H9 (cell line): Measurements from ENCODE around the gene RUNX1. TPM values are rescaled to one million over a fixed set of nuclear protein-coding genes. Genes with fewer than 3 reads are reported as not detected.

Experiments used
- DNase-seq: peaks from one replicate; pipeline ENCODE4 v3.0.0-alpha.2; 2017
- H2AFZ ChIP-seq: one replicate; pipeline ENCODE4 v1.6.1; 2013; ENCODE audit warnings: mild to moderate bottlenecking, low read length, control low read depth, moderate library complexity
- H2AK5ac ChIP-seq: 2 replicates; pipeline ENCODE4 v1.6.1; 2013; ENCODE audit warnings: low read length, control low read depth, mixed read lengths; ENCODE audit not compliant: insufficient read length
- H2BK120ac ChIP-seq: one replicate; pipeline ENCODE4 v1.6.1; 2013; ENCODE audit warnings: low read depth, mild to moderate bottlenecking, low read length, control low read depth, inconsistent platforms; ENCODE audit not compliant: poor library complexity, severe bottlenecking
- H2BK12ac ChIP-seq: 2 replicates; pipeline ENCODE4 v1.6.1; 2013; ENCODE audit warnings: low read length, control low read depth, mixed read lengths, low read depth; ENCODE audit not compliant: insufficient read length
- H2BK15ac ChIP-seq: 2 replicates; pipeline ENCODE4 v1.6.1; 2013; ENCODE audit warnings: low read depth, low read length, control low read depth
- H2BK20ac ChIP-seq: one replicate; pipeline ENCODE4 v1.6.1; 2013; ENCODE audit warnings: low read depth, mild to moderate bottlenecking, low read length, control low read depth, inconsistent platforms; ENCODE audit not compliant: poor library complexity, severe bottlenecking
- H2BK5ac ChIP-seq: 2 replicates; pipeline ENCODE4 v1.6.1; 2013; ENCODE audit warnings: low read length, control low read depth, mixed read lengths; ENCODE audit not compliant: insufficient read length
- H3K14ac ChIP-seq: 2 replicates; pipeline ENCODE4 v1.6.1; 2013; ENCODE audit warnings: low read length, control low read depth; ENCODE audit not compliant: insufficient read depth
- H3K18ac ChIP-seq: 2 replicates; pipeline ENCODE4 v1.6.1; 2013; ENCODE audit warnings: low read depth, mild to moderate bottlenecking, mixed read lengths, low read length, control low read depth; ENCODE audit not compliant: insufficient read length
- H3K23ac ChIP-seq: 2 replicates; pipeline ENCODE4 v1.6.1; 2013; ENCODE audit warnings: low read length, control low read depth, mixed read lengths, low read depth; ENCODE audit not compliant: insufficient read length
- H3K23me2 ChIP-seq: 2 replicates; pipeline ENCODE4 v1.6.1; 2013; ENCODE audit warnings: low read depth, mild to moderate bottlenecking, mixed read lengths, low read length, control low read depth; ENCODE audit not compliant: insufficient read length, poor library complexity, severe bottlenecking
- H3K27ac ChIP-seq: 2 replicates; pipeline ENCODE4 v1.5.1; 2013; ENCODE audit warnings: low read length, control low read depth, mixed read lengths, low read depth; ENCODE audit not compliant: insufficient read length
- H3K27me3 ChIP-seq: 2 replicates; pipeline ENCODE4 v1.6.1; 2013; ENCODE audit warnings: low read length, control low read depth, inconsistent platforms; ENCODE audit not compliant: insufficient read depth
- H3K4ac ChIP-seq: 2 replicates; pipeline ENCODE4 v1.6.1; 2013; ENCODE audit warnings: low read depth, mild to moderate bottlenecking, control low read depth, inconsistent platforms, low read length, moderate library complexity
- H3K4me1 ChIP-seq: 2 replicates; pipeline ENCODE4 v1.6.1; 2013; ENCODE audit warnings: low read length, control low read depth, inconsistent platforms; ENCODE audit not compliant: insufficient read depth
- H3K4me2 ChIP-seq: 2 replicates; pipeline ENCODE4 v1.6.1; 2013; ENCODE audit warnings: low read length, control low read depth, mixed read lengths; ENCODE audit not compliant: insufficient read length, insufficient read depth
- H3K56ac ChIP-seq: 2 replicates; pipeline ENCODE4 v1.6.1; 2013; ENCODE audit warnings: low read depth, mild to moderate bottlenecking, mixed read lengths, low read length, control low read depth; ENCODE audit not compliant: insufficient read length
- H3K79me1 ChIP-seq: 2 replicates; pipeline ENCODE4 v1.6.1; 2013; ENCODE audit warnings: low read depth, mild to moderate bottlenecking, moderate library complexity, low read length, control low read depth, inconsistent platforms; ENCODE audit not compliant: insufficient read depth, poor library complexity, severe bottlenecking
- H3K79me2 ChIP-seq: 2 replicates; pipeline ENCODE4 v1.6.1; 2013; ENCODE audit warnings: low read length, control low read depth, inconsistent platforms; ENCODE audit not compliant: insufficient read depth
- H3K9ac ChIP-seq: 2 replicates; pipeline ENCODE4 v1.6.1; 2013; ENCODE audit warnings: low read length, control low read depth, mixed read lengths; ENCODE audit not compliant: insufficient read length; ENCODE audit errors: extremely low read depth
- H3K9me3 ChIP-seq: one replicate; pipeline ENCODE4 v1.6.1; 2013; ENCODE audit warnings: low read depth, low read length, inconsistent platforms; ENCODE audit not compliant: control insufficient read depth
- H3T11ph ChIP-seq: one replicate; pipeline ENCODE4 v1.6.1; 2013; ENCODE audit warnings: mild to moderate bottlenecking, low read length, control low read depth, inconsistent platforms
- H4K20me1 ChIP-seq: one replicate; pipeline ENCODE4 v1.6.1; 2013; ENCODE audit not compliant: control insufficient read depth, insufficient read length, insufficient read depth
- H4K5ac ChIP-seq: 2 replicates; pipeline ENCODE4 v1.6.1; 2013; ENCODE audit warnings: low read depth, mild to moderate bottlenecking, mixed read lengths, low read length, control low read depth; ENCODE audit not compliant: insufficient read length
- H4K8ac ChIP-seq: replicated peaks from 2 replicates; pipeline ENCODE4 v1.6.1; 2013; ENCODE audit warnings: low read length, control low read depth, mixed read lengths, low read depth; ENCODE audit not compliant: insufficient read length
- H4K91ac ChIP-seq: 2 replicates; pipeline ENCODE4 v1.6.1; 2013; ENCODE audit warnings: low read depth, mild to moderate bottlenecking, moderate library complexity, mixed read lengths, low read length, control low read depth; ENCODE audit not compliant: insufficient read length
- H3K27ac Mint-ChIP-seq, 3 experiments: 2 replicates in 2 of 3; 3 replicates in 1 of 3; pipeline ENCODE4 v1.8.0; 2020 to 2021; ENCODE audit warnings: mixed read lengths in 3 of 3, mild to moderate bottlenecking in 1 of 3, moderate library complexity in 1 of 3
- H3K27me3 Mint-ChIP-seq: 2 replicates; pipeline ENCODE4 v1.8.0; 2021; ENCODE audit warnings: low read depth, mild to moderate bottlenecking, moderate library complexity, mixed read lengths
- H3K36me3 Mint-ChIP-seq, 3 experiments: 2 replicates in 2 of 3; 3 replicates in 1 of 3; pipeline ENCODE4 v1.8.0; 2020 to 2021; ENCODE audit warnings: low read depth in 3 of 3, mixed read lengths in 3 of 3; ENCODE audit not compliant: insufficient read depth in 1 of 3
- H3K4me1 Mint-ChIP-seq, 2 experiments: 2 replicates each; pipeline ENCODE4 v1.8.0; 2020; ENCODE audit warnings: mixed read lengths in 2 of 2
- H3K4me3 Mint-ChIP-seq, 2 experiments: 2 replicates in 1 of 2; 3 replicates in 1 of 2; pipeline ENCODE4 v1.8.0; 2020 to 2021; ENCODE audit warnings: mild to moderate bottlenecking in 2 of 2, mixed read lengths in 2 of 2, moderate library complexity in 1 of 2
- H3K9me3 Mint-ChIP-seq, 2 experiments: 2 replicates in 1 of 2; 3 replicates in 1 of 2; pipeline ENCODE4 v1.8.0; 2020; ENCODE audit warnings: mild to moderate bottlenecking in 2 of 2, mixed read lengths in 2 of 2, moderate library complexity in 1 of 2
- CTCF ChIP-seq: fragments of 200-600 bp; sonication (generic); conservative IDR thresholded peaks from 3 replicates; pipeline ENCODE4 v1.8.0; 2021; ENCODE audit warnings: antibody characterized with exemption, mild to moderate bottlenecking
- WGBS: extraction: QIAGEN DNeasy Blood & Tissue Kit; methylation state at CpG from one replicate; pipeline ENCODE4 v1.1.7; 2013; ENCODE audit warnings: missing lambda C conversion rate, low lambda C conversion rate, mixed read lengths; ENCODE audit not compliant: insufficient read length; ENCODE audit errors: extremely low coverage; 5-methylcytosine and 5-hydroxymethylcytosine counted together
- total RNA-seq: library from RNA; stranded (reverse); gene quantifications from 2 replicates; pipeline ENCODE4 v1.2.1, GENCODE V29; 2021

Gene RUNX1
- total RNA-seq, 1 experiment from 2014 or later, result 0.72 TPM

GRCh38 chr21:34878940-34879339, 170.2 kb downstream of the RUNX1 start:
- H2AFZ ChIP-seq, result no peak overlapping the region
- H3T11ph ChIP-seq, result no peak overlapping the region
- no peak overlapping the region for H3K9ac ChIP-seq
- H3K79me2 ChIP-seq, result no peaks in the 10 kb centered on the region
- no peaks in the 10 kb centered on the region for H3K79me1 ChIP-seq
- H2BK15ac ChIP-seq, result no peak overlapping the region
- H3K27ac Mint-ChIP-seq, result no peak overlapping the region
- no peaks in the 10 kb centered on the region for H3K9me3 Mint-ChIP-seq
- no peak overlapping the region for H3K4ac ChIP-seq
- H2BK20ac ChIP-seq, result no peak overlapping the region
- no peak for DNase-seq
- no peak overlapping the region for H4K8ac ChIP-seq
- no CpG with 5 or more reads among the region's 2 CpGs for WGBS
- no peaks in the 10 kb centered on the region for H4K20me1 ChIP-seq
- H2BK5ac ChIP-seq, result no peak overlapping the region
- H3K56ac ChIP-seq, result no peak overlapping the region
- H3K27ac ChIP-seq, result no peak overlapping the region
- no peak overlapping the region for H2BK12ac ChIP-seq
- H3K23ac ChIP-seq, result no peak overlapping the region
- H4K91ac ChIP-seq, result no peak overlapping the region
- no peak overlapping the region for H3K4me2 ChIP-seq
- peaks cover 5% of the 10 kb centered on the region; the same call in 1 of the 2 replicates for H3K27me3 ChIP-seq
- no peaks in the 10 kb centered on the region for H3K23me2 ChIP-seq
- H3K14ac ChIP-seq, result no peak overlapping the region
- no peaks in the 10 kb centered on the region for H3K9me3 ChIP-seq
- no peak overlapping the region for H2BK120ac ChIP-seq
- H3K4me1 Mint-ChIP-seq, result peaks cover 3 to 4% of the 10 kb centered on the region in 2 experiments; a peak in 3 of 4 replicates
- no peak overlapping the region for H3K18ac ChIP-seq
- H3K36me3 Mint-ChIP-seq, result no peaks in the 10 kb centered on the region; a peak in 1 of 7 replicates
- TF ChIP-seq CTCF, result no peak
- H3K4me3 Mint-ChIP-seq, result no peak overlapping the region
- H4K5ac ChIP-seq, result no peak overlapping the region
- H2AK5ac ChIP-seq, result no peak overlapping the region
- no peaks in the 10 kb centered on the region for H3K4me1 ChIP-seq
- H3K27me3 Mint-ChIP-seq, result peaks cover 63% of the 10 kb centered on the region
